HG03039 (cell line): ENCODE data around the gene AURKA.
A peak's percentile ranks its signal among the peaks of the same experiment; 100 is the strongest.

ENCODE experiments used
- ATAC-seq: cut with Tn5 transposase; IDR thresholded peaks from one replicate; pipeline ENCODE4 v1.9.1; 2021; ENCODE audit warnings: mild to moderate bottlenecking, moderate library complexity; ENCODE audit not compliant: unreplicated experiment

AURKA gene

DNA sequence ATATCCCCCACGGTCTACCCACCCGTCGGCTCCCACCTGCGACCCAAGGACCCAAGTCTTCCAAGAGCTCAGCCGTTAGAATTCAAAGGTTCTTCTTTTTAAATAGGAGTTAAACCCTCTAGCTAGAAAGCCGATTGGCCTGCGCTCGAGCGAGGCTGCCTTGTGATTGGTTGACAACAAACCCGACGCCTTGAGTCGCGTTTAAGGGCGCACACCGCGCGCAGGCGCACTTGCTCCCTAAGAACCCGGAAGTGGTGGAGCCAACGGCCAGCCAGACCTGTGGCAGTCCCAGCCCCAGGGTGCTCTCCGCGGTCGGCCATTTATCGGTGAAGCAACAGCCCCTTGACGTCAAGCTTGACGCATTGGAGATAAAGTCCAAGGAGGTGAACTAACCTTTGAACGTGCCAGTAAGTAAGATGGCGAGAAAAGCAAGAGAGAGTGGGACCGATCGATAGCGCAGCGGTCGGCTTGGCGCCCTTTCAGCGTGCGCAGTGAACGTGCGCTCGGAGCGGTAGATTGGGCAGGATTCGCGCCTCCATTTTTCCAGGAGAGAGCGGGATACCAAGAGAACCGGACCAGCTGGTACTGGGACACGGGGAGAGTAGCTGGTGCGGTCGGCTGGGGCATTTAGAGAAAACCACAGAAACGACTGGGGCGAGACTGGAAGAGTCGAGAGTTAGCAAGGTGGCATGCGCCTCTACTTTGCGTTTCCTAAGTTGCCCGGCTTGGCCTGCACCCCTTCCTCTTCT lies at the start of gene AURKA, which contains the start of gene CSTF1:
Gene AURKA, minus strand, starts transcription at position 84 of the 749 bp plus-strand sequence. CDS start 4,018 bp downstream, outside the sequence.
Gene CSTF1, plus strand, starts transcription at position 514 of the 749 bp plus-strand sequence. CDS start 2,908 bp downstream, outside the sequence.
- ATAC-seq, result peak; percentile 97

DNA sequence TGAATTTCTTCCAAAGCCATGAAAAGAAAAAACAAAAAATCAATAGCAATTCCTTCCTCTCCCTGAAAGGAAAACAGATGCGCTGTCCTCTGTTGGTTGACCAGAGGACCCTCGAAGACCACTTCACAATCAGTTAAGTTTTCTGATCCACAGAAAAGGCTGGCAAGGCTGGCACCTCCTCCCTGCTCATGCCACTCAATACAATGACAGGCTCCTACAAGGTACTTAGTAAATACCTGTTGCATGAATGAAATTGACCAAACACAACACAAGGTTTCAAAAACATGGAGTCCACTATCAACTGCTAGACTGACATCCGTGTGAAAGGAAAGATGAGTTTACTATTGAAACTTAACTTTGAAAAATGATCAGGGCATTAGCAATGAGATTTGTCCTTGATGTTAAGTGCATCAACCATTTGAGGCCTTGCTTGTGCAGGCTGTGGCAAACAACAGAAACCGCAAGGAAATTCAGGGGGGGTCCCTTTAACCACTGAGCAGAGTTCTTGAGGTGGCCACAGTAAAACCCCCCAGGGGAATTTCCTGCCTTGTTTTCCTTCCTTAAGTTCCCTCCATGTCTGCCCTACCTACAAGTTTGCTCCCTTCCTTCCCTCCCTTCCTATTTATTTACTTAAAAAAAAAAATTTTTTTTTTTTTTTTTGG lies 48.5 kb upstream of the AURKA start:
- ATAC-seq, result peak; percentile 72

DNA sequence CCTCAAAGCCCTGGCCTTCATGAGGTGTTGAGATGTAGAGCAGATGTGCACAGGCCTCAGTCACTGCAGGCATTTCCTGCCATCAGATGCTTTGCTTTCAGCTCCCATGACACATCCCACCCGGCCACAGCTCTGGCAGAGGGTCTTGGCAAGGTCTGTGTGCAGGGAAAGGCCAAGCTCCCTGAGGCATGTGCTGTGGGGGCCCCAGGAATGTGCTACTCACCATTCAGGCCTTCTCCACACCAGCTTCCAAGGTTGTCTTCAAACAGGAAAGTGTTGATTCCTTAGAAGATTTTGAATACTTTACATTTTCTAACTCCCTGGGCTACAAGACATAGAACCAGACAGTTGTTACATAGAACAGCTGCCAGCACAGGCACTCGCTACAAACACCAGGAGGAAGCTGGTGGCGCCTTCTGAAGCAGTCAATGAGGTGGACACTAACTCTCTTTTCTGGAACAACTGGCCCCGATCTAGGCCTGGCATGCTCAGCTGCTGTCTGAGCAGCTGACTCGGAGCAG lies 47.8 kb upstream of the AURKA start:
- ATAC-seq, result no peak

DNA sequence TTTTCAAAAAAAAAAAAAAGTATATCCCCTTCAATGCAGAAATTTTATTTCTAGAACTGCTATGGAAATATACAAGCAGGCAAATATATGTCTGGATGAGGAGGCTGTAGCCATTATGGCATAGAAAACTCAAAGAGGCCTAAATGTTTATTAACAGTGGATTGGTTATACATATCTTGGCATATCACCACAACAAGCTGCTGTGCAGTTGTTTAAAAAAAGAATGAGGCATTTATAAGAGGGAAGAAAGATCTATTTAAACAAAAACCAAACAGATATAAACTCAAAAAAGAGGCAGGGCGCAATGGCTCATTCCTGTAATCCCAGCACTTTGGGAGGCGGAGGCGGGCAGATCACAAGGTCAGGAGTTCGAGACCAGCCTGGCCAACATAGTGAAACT lies 46.3 kb upstream of the AURKA start:
- ATAC-seq, result no peak

DNA sequence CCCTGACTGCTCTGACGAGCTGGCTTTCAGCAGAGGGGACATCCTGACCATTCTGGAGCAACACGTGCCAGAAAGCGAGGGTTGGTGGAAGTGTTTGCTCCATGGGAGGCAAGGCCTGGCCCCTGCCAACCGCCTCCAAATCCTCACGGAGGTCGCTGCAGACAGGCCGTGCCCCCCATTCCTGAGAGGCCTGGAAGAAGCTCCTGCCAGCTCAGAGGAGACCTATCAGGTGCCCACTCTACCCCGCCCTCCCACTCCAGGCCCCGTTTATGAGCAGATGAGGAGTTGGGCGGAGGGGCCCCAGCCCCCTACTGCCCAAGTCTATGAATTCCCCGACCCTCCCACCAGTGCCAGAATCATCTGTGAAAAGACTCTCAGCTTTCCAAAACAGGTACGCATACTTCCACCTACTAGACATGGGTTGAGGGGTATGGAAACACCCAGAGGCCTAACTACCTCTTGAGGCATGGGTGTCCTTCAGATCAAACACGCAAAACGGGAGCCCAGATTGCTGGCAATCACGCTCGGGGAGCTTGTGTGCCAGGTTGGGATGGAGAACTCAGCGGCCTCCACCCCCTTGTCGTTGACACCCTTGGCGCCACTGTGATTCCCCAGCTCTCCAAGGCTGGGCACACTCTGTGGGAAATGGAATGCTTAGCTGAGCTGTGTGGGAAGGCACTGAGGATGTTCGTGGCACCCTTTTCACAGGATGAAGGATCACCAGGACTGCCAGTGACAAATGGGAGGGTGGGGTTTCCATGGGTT lies 45.4 kb upstream of the AURKA start:
- ATAC-seq, result no peak

DNA sequence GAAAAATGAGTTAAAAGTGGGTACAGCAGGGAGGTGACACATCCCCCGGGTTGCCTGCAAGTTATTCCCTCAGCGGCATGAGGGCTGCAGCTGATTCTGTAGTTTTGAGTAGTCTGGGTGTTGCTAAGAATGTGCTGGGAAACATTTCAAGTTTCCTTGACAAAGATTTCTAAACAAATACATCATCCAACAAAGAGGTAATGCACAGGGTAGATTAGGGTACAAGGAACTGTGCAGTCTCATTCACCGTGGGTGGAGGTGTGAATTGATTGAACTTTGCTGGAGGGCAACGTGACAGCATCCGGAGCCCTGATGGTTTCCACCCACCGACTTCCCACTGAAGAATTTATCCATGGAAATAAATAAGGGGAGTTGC lies 41.9 kb upstream of the AURKA start:
- no peak for ATAC-seq

DNA sequence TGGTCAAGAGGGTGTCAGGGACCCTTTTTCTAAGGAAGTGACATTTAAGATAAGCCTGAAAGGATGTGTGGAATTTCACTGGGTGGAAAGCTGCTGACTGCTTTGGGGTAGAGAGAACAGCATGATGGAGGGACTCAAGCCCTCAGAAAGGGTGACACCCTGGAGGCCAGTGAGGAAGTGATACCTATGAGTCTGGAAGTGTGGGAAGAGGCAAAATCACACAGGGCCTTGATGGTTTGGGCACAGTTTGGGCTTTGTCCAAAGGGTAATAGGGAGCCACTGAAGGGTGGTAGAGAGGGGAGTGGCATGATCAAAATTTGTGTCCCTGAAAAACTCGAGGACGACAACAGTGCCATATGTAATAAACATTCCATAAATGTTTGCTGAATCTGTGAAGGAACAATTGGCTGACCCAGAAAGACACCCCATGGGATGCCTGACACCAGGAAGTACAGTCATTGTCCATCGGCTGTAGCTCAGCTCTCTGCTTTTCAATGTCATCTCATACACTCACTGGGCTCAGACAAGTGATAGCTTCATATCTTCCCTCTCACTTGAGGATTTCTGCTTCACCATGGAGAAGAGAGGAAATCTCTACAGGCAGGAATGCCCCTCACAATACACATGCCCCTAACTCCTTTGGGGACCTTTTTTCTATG lies 41.3 kb upstream of the AURKA start:
- ATAC-seq, result no peak

DNA sequence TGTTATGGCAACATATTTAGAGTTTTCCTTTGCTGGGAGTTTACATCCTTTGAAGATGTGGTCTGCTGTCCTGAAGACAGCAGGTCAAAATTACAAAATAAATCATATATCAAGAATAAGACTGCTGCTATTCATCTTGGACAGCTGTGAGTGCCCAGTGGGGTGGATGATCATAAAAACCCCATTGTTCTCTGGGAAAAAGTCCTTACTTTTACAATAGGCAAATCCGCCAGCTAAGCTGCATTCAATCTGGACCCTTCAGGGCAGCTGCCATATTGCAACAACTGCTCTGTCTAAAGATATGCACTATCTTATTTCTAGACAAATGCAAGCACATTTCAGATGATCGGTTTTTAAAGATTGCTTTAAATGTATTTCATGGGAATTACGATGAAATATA lies 39.5 kb upstream of the AURKA start:
- no peak for ATAC-seq

DNA sequence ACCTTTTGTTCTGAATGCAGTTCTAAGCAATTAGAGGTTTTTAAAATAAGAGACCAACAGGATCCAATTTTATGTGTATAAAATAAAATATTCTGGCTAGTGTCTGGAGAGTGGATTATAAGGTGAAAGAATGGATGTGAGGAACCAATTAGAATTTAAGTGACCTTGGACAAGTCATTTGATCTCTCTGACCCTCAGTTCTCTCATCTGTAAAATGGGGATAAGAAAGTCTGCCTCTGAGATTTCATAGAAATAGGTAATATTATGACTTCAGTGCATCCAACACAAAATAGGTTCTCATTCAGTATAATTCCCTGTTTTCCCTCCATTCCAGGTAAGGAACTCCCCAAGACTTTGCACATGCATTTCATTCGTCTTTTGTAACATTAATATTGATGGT lies 38.9 kb upstream of the AURKA start:
- no peak for ATAC-seq

DNA sequence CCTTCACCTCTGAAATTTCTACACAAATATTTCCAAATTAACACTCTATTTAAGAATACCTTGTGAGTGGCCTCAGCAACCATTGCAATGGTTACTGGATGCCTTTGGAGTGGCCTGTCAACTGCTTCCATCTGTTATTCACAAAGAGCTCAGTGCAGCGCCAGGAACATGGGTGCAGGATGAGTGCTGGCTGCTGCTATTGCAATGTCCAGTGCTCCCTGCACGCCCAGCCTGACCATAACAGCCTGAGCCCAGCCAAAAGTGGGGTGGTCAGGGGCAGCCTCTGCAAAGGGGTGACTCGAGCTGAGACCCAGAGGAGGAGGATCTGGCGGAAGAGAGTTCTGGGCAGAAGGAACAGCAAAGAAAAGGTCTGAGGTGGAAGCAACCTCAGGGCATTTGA lies 38.4 kb upstream of the AURKA start:
- no peak for ATAC-seq

DNA sequence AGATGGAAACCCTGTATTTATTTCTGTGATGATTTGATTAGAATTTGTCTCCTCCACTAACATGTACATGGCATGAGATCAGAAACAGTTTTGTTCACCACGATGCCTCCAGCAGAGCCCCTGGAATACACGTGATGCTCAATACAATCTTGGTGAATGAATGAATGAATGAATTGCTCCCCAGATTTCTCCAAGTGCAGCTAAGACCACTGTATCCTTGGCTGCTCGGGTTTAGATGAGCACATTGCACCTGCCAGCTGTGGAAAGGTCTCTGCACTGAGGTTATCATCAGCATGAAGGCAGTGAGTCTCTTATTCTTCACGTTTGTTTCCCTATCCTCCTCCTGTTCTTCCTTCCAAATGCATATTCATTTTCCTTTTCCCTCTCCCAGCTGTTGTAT lies 37.9 kb upstream of the AURKA start:
- ATAC-seq, result no peak

DNA sequence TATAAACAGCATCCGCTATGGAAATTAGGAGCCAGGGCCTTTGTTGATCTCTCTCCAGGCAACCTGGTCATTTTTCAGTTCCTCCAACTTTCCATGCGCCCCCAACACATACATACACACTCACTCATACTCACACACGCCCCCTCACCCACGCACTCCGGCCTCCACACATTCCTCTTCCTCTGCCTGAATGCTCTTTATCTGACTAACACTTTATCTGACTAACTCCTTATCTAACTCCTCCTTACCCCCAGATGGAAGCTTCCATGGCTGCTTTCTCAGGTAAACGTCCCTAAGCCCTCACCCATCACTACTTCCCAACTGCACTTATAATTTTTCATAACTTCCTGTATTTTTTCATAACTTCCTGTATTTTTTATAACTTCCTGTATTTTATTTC lies 37.5 kb upstream of the AURKA start:
- no peak for ATAC-seq

DNA sequence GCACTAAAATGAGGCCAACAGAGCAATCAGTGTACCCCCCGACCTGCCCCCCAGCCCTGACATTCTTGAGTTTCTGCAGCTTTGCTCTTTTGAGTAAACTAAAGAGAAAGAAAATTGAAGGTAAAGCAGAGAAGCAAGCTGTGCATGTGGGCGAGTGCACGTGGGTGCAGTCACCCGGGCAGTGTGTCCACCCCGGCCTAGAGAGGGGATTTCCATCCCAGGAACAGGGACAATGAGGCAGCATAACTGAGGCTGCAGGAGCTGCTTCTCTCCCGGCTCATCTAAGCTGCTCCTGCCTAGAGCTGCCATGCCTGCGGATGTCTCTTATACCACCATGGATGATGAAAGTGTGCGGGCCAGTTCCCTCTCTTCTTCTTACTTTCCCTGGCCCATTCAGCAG lies 36.9 kb upstream of the AURKA start:
- ATAC-seq, result no peak

DNA sequence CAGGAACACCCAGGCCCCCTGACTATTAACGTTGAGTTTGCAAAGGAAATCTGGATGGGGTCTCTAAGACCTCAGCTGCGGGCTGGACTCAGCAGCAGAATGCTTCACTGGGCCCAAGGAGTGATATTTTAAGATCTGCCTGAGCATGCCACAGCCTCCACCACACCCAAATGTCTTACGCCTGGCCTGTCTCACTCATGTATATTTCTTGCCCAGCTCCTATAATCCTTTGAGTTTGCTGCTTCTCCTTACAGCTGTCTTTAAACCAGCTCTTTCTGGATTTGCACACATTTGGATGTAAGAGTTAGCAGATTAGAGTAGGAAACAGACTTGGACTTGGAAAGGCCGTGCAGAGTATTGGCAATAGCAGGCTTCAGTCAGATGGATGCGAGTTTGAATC lies 36.4 kb upstream of the AURKA start:
- ATAC-seq, result no peak

DNA sequence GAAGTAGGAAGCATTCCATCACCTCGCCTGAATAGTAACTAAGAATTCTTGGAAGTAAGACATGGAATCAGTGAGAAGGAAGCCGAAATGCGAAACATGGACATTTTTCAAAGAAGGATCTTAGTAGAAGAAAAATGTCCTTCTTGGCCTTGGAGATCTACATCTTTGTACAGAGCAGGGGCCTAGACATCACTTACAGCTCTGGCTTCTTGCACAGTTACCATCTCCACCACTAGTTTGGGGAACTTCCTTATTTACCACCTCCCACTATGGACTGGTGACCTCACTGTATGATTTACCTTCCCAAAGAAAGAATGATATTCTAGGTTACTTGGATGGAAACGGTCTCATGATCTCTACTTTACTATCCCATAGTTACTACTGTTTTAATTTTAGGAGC lies 35.8 kb upstream of the AURKA start:
- ATAC-seq, result no peak

DNA sequence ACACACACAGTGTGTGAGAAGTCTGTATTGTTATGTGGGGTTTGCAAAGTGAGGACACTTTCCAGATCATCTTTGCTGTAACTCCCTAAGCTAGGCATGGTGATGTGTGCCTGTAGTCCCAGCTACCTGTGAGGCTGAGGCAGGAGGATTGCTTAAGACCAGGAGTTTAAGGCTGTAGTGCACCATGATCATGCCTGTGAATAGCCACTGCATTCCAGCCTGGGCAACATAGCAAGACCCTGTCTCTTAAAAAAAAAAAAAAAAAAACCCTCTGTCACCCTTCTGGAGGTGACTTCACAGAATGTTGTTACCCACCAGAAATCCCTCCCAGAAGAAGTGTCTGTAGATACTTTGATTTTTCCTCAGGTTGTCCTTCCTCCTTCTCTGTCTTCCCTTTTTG lies 34.9 kb upstream of the AURKA start:
- no peak for ATAC-seq

DNA sequence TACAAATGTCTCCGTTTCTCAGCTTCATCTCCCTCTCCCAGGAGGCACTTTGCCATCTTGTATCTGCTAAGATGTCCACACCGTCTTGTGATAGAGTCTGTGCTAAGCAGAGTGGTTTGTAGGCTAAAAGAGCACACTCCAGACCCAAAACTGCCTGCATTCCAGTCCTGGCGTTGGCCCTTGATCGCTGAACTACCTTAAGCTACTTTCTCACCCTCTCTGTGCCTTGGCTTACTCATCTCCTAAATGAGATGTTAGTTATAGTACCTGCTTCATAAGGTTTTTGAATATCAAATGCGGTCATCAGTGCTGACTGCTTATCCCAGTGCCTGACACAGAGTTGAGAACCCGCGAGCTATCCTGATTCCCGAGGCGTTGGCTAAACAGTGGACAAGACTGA lies 34.0 kb upstream of the AURKA start:
- no peak for ATAC-seq

DNA sequence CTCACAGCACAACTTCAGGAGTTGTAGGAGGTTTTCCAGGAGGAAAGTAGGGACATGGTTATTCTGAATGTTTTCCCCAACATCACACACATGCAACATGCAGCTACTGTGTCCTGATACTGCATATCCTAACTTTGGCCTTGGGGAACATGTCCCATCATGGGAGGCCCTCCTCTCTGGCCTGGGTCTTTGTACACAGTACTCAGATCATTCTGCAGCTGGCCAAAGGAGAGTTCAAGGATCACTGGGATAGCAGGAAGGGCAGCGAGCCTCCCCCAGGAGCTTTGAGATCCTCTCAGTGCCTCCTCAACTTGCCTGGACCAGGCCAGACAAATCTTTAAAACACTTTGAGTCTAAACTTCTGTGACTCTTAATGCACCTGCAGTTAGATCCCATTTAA lies 32.9 kb upstream of the AURKA start:
- no peak for ATAC-seq

DNA sequence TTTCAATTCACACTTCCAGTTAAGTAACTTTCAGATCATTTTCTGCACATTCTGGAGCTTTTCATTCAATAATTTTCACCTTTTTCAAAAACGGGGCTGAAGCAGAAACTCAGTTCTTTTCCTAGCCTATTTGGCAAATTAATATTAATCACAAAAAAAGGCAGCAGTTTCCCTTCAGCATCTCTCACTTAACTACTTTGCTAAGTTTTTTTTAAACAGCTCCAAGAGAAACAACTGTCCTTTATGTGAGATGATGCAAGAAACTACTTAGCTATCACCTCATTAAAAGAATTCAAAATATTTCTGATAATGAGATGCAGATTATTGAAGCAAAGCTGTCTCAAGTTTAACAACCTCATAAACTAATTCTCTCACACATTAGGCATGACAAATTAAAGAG lies 31.9 kb upstream of the AURKA start:
- ATAC-seq, result no peak

DNA sequence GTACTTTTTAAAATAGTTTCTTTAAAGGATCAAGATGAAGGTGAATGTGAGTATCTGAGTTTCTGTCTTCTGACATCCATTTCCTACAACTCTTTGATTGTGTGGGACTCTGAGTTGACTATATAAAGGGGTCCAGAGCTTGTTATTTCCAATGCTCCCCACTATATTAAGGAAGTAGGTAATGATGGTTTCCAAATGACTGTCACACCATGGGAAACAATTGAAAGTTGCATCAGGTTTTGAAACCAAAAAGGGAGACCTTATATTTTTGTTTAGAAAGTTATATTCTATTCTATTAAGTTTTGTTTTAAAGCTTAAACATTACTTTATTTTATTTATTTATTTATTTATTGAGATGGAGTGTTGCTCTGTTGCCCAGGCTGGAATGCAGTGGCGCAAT lies 31.2 kb upstream of the AURKA start:
- no peak for ATAC-seq

DNA sequence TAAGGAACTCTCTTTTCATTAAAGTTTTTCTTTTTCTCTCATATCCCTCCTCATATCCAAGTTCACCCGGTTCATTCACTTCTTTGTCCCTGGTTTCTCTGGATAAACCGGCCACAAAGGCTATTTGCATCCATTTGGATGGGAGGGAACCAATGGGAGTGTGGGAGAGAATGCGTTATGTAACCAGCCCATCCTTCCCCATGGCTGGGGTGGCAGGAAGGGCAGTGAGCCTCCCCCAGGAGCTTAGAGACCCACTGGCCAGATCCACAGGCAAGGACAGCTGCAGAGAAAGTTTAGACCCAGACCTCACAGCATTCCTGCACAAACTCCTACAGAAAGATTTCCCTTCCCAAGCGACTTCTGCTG lies 30.8 kb upstream of the AURKA start:
- no peak for ATAC-seq
